Measurements from ENCODE around the gene TEKTIP1. TPM values are rescaled to one million over a fixed set of nuclear protein-coding genes. Genes with fewer than 3 reads are reported as not detected.

Gene TEKTIP1
- total RNA-seq, 1 donor from 2014 or later, result not detected

DNA sequence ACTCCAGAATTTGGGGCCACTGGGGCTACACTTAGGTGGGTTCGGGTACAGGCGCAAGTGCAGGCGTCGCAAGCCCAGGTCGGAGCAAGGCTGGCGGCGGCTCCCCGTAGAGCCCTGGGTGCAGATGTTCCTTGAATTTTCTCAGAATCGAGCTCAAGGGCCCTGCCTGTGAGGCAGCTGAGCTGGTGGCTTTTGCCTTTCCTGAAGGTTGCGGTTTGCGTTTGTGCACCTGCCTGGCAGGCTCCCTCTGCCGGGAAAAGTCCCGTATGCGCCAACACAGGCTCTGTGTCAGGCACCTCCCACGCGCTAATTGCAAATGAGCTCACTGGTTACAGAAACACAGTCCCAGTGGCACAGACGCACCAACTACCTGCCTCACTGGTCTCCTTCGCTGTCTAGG lies 44.4 kb upstream of the TEKTIP1 start:
- TF ChIP-seq CTCF (conservative IDR thresholded peaks at IDR 0.05; ENCODE audit: low read depth, low read length), result no peak
- H3K4me3 ChIP-seq (ENCODE audit: low read depth, low read length), result no peak overlapping the region
- no peak for DNase-seq (ENCODE audit: low read depth)

GRCh38 chr19:3496392-3497273 lies 42.3 kb upstream of the TEKTIP1 start:
- no peak for TF ChIP-seq CTCF (conservative IDR thresholded peaks at IDR 0.05; ENCODE audit: low read depth, low read length)
- no peak for DNase-seq (ENCODE audit: low read depth)
- no peak overlapping the region for H3K4me3 ChIP-seq (ENCODE audit: low read depth, low read length)

- DNase-seq (ENCODE audit: low read depth), result no peak
- no peak overlapping the region for H3K4me3 ChIP-seq (ENCODE audit: low read depth, low read length)
- TF ChIP-seq CTCF (conservative IDR thresholded peaks at IDR 0.05; ENCODE audit: low read depth, low read length), result no peak
Measured at GRCh38 chr19:3497757-3498520, 41.0 kb upstream of the TEKTIP1 start.

DNA sequence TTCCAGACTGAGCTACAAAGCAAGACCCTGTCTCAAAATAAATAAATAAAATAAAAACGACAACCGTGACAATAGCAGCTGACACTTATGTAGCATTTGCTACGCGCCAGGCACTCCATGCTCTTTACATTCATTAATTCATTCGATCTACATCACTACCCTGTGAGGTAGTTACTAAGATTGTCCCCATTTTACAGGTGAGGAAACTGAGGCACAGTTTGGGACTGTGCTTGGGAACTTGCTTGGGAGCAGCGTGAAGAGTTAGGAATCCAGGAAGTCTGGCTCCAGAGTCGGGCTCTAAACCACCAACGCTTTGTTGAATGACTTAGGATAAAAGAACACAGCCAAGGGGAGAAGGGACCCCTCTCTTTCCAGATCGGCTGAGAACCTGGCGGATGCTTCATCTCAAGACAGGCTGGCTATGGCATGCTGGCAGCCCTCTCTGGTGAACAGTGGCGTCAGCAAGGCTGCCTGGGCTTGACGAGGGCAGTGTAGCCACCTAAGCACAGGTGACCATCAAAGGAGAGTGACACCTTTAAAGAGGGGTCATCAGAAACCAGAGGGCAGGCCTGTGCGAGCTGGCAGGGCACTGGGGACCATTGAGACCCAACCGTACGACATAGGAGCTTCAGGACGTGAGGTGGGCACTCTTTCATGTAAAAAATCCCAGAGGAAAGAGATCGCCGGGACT lies 39.1 kb upstream of the TEKTIP1 start:
- peak overlapping the region; percentile 92 for H3K4me3 ChIP-seq (ENCODE audit: low read depth, low read length)
- DNase-seq (ENCODE audit: low read depth), result no peak
- no peak for TF ChIP-seq CTCF (conservative IDR thresholded peaks at IDR 0.05; ENCODE audit: low read depth, low read length)

- peak within 1 kb of the TSS; percentile 92 for H3K4me3 ChIP-seq (ENCODE audit: low read depth, low read length)
- TF ChIP-seq CTCF (conservative IDR thresholded peaks at IDR 0.05; ENCODE audit: low read depth, low read length), result no peak
- peak; percentile 79 for DNase-seq (ENCODE audit: low read depth)
Measured at GRCh38 chr19:3500429-3501101, 38.4 kb upstream of the TEKTIP1 start, which contains the start of gene DOHH. DOHH (minus strand) TSS chr19:3500674; CDS start chr19:3496814, 3,860 bp downstream.

DNA sequence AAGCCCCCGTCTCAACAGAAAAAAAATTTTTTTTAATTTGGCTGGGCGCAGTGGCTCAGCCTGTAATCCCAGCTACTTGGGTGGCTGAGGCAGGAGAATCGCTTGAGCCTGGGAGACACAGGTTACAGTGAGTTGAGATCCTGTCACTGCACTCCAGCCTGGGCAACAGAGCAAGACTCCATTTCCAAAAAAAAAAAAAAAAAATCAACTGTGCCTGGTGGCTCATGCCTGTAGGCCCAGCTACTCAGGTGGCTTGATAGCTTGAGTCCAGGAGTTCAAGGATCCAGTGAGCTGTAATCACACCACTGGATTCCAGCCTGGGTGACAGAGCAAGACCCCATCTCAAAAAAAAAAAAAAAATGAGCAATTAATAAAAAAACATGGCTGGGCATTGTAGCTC lies 37.2 kb upstream of the TEKTIP1 start:
- TF ChIP-seq CTCF (conservative IDR thresholded peaks at IDR 0.05; ENCODE audit: low read depth, low read length), result no peak
- DNase-seq (ENCODE audit: low read depth), result no peak
- no peak overlapping the region for H3K4me3 ChIP-seq (ENCODE audit: low read depth, low read length)

Measured in epithelial cell of proximal tubule (primary cell).